GM21723 (cell line): ENCODE measurements around the gene MACROH2A1.
A peak's percentile ranks its signal among the peaks of the same experiment; 100 is the strongest.
"Not testable (repeated sequence)": the region's sequence is repeated elsewhere in the genome, so short reads cannot be mapped to it uniquely, and the experiment has no call there.

Source experiments
- ATAC-seq: cut with Tn5 transposase; IDR thresholded peaks from one replicate; pipeline ENCODE4 v1.9.1; 2021; ENCODE audit warnings: mild to moderate bottlenecking, moderate library complexity; ENCODE audit not compliant: unreplicated experiment

Gene MACROH2A1

DNA sequence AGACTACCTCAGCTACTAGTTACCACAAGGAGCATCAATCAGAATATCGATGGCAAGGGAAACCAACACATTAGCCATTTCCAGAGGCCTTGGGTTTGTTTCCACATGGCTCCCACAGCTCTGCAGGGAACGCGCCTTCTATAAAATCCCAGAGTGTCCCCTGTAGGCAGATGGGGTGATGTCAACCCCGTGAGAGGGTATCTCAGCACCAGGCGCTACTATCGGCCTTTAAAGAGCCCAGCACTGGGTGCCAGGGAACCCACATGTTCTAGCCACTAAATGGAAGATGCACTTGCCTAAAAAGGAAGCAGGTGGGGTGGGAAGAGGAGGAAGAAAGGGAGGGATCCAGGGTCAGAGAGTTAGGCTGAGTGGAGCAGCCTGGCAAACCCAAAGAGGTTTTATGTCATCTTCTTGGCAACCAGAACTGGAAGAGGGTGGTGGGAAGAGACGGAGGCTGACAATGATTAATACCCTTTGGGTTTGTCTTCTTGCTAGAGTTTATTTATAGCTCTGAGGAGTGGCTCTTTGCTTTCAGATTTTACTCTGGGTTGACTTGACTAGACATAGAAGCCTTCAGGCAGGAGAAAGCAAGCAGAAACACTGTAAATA lies 19.9 kb downstream of the MACROH2A1 start:
- no peak for ATAC-seq

DNA sequence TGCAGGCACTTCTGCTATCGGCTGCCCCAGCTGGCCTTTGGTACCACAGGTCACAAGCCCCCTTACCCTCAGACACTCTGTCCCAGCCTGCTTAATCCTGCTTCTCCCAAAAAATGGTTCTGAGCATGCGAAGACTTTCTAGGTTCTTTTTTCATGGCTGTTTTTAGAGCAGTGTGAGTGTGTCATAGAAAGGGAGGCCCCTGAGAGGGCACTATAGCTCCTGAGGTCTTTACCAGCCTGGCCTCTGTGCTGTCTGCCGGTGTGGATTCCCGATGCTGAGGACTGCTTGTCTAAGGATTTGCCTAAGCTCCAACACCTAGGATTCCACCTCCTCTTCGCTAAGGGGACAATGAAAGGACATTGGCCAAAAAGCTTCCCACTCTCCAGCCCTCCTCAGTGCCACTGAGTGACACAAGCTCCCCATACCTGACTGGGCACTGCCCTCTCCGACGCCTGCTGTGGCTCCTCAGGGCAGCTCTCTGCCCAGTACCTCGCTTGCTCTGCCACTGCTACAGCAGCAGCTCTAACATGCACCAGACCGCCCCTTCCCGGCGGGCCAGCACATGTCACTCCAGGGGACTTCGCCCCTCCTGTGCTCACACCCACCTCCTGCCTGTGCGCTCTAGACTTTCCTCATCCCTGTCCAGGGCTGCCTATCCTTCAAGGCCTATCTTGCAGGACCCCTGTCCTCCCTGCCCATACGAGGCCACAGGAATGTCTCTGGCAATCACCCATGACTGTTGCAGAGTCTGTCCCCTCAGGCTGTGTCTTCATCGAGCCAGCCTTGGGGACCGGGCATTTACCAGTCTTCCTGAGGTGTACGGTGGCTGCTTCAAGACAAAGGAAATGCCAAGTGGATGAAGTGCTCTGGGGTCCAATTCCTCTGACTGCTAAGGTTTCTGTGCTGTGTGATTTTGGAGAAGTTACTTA lies 21.0 kb downstream of the MACROH2A1 start:
- peak; percentile 23 for ATAC-seq

DNA sequence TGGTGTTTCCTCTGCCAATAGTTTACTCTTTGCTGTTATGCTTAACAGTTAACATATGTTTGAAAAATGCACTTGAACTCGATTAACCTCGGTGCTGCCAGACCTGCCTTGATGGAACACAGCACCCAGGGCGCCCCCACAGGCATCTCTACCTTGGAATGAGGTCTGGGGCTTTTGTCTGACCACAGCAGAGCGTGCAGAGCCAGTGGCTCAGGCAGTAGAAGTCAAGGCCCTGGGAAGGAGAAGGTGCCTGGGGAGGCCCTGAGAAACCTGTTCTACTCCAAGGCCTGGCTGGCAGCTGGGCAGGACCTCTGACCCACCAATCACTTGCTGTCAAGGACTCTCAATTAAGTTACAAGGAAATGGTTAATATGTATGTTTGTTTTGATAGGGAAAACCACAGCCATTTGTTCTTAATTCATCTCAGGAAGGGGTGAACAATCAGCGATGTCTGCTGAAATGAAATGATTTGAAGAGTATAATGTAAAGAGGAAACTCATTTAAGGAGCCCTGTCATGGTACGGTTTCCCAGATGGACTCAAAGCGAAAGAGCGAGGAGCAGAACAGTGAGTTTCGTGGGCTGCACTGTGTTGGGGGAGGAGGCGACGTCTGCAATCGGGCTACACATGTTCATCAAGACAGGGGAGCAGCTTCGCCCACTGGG lies 21.9 kb downstream of the MACROH2A1 start:
- peak; percentile 72 for ATAC-seq

DNA sequence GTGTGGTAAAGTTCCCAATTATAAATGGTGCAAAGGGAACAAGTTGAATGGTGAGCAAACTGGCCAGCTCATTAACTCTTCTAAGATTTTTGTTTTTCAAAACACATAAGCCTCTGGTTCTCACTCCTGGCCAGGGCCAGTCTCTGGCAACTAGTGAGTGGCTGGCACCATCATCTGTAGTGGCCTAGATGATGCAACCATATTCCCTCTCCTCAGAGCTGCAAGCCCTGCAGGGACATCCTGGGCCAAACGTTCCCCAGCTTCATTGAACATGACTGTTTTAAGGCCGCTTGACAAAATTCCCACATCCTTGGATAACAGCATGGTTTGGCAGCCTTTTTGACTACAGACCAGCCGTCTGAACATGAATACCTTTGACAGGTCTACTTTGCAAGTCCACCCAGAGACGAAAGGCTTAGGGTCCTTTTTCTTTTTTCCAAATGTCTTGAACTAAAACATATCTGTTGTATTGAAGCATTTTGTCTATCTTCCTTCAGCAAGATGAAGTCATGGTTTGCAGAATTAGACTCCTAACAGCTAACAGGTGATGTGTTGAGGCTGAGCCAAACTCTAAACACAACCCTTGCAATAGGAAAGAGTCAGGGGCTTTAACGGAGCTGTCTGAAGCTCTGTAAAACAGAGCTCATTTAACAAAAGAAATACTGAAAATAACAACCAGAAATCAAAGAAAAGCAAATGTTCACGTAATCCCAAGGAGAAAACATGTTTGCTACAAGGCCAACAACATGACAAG lies 23.8 kb downstream of the MACROH2A1 start:
- ATAC-seq: no peak

DNA sequence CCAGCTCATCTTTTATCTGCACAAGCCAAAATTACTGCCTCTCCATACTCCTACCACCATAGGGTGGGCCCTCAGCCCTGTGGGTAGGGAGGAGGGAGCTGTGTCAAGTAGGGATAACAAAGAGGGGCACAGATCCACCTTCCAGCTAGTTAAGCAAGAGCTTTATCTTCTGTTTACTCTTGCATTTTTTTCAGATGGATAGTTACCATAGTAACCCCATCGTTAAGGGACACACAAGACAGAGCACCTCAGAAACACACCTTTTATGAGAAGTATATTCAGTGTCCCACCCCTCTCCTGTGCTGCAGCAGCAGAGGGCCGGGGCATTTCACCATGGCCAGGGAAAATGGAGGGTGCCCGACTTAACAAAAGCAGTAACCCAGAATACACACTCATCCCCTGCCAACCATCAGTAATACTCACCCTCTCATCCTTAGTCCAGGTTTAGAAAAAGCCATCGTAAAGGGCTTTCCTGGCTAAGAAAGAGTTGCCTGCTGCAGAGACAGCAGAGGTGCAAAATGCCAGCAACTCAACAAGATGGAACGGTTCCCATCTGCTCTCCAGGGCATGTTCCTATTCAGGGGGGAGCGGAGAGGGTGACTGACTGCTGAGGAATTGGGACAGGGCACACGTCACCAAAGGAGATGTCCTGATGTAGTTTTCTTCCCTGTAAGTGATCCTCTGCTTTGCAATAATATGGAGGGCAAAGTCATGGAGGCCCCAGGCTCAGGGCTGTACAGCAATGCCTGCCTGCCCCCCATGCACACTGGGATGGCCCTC lies 25.1 kb downstream of the MACROH2A1 start:
- no peak for ATAC-seq

DNA sequence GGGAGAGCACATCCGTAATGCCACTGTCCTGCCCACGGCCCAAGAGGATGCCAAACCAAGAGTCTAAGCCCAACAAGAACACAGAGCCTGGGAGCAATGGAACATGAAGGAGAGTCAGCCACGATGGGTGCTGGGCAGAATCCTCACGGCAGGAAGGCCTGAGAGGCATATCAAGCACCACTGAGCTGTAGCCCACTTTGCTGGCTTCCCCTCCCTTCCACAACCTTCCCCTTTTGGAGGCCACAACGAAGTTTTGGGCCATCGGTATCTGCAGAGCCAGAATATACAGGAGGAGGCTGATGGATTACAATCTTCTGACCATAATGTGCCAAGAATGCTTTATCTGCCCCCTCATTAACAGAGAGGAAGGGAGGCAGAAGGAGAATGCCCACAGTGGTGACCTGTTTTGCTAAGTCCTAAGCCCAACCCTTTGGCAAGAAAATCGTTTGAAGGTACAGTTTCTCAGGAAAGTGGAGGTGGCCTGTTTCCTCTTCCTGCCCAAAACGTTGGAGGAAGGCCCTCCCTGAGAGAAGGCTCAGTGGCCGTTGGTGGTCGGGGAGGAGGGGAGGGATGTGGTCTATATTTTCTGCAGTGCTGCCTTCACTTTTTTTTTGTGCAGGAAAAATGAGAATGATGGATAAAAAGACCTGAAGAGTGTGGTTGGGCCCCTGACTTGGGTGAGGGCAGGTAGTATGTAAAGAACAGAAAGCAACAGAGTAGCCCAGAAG lies 26.2 kb downstream of the MACROH2A1 start:
- ATAC-seq: no peak

DNA sequence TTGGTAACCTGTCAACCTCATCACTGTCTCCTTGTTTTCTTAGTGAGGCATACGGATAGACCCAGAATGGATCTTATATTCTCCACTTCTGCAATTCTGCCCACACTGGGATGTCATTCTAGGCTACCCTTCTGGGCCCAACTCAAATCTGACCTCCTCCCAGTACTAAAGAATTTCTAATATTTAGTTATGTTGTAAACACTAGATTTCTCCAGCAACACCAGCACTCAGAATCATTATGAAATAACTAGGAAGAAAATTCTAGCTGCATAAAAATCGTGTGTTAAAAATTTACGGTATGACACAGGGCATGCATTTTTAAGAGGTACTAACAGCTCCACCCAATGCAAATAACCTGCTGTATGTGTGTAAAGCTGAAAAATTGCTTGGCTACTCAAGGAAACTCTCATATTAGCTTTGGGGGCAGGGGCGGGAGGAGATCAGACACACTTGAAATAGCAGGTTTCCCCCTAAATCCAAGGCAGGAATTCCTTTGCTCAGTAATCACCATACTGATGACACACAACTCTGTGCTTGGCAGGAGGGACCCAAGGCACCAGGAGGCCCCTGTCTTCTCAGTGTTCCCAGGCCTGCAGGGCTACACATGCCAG lies 27.3 kb downstream of the MACROH2A1 start:
- no peak for ATAC-seq

DNA sequence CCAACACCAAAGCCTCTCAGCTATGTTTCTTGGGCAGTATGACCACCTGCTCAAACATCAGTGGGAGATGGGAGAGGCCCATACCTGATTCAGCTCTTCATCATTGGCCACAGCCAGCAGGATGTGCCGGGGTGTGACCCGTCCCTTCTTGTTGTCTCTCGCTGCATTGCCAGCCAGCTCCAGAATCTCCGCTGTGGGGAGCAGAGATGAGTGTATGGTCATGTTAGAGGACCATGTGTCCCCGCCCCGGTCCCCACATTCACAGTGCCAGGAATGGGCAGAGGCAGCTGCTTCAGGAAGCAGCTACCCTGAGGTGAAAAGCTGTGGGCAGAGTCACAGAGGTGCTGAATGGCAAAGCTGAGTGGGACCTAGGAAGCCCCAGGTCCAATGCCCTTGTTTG lies 29.1 kb downstream of the MACROH2A1 start:
- ATAC-seq: no peak

DNA sequence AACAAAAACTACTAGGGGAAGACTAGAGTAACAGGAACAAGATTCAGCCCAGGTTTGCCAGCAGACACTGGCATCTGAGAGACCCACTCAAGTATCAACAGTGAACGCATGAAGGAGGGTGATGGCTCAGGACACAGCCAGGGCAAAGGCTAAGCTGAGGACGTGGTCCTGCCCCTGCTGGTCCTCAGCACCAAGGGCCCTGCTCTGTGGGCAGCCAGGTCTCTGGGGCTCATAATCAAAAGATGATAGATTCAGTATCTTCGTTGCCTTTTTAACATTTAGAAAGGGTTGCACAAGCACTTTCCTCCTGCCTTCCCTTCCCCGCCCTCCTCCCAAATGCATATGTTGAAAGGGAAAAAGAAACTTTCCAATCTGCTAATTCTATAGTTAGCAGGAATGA lies 31.5 kb downstream of the MACROH2A1 start:
- ATAC-seq: no peak

DNA sequence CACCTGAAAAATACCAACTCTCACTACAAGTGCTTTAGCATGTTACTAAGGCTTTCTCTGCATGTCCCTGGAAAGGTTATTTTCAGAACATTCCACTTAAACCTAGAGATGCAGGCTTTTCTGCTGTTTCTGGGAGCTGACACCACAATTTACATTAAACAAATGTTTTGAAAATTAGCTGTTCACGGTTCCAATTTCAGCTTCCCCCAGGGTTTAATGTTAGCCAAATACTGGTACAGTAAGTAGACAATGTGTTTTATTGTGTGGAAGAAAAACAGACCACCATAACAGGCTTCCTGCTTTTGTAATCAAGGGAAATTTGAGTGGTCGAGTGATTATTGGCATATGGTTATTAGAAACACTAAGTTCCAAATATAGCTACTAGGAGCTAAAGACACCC lies 32.0 kb downstream of the MACROH2A1 start:
- ATAC-seq: no peak

DNA sequence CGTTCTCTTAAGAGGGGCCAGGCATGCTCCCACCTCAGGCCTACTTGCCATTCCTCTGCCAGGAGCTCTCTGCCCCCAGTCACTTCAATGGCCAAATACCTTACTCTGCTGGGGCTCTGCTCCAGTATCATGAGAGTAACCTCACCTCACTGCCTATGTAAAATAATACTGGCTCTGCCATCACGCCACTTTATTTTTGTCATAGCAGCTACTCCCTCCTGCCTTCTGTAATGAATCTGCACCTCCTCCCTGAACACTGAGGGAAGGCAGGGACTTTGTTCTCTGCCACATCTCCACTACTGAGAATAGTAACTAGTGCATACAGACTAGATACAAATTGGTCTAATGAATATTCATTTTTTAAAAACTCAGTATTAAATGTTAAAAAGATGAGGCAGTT lies 33.8 kb downstream of the MACROH2A1 start:
- ATAC-seq: no peak

DNA sequence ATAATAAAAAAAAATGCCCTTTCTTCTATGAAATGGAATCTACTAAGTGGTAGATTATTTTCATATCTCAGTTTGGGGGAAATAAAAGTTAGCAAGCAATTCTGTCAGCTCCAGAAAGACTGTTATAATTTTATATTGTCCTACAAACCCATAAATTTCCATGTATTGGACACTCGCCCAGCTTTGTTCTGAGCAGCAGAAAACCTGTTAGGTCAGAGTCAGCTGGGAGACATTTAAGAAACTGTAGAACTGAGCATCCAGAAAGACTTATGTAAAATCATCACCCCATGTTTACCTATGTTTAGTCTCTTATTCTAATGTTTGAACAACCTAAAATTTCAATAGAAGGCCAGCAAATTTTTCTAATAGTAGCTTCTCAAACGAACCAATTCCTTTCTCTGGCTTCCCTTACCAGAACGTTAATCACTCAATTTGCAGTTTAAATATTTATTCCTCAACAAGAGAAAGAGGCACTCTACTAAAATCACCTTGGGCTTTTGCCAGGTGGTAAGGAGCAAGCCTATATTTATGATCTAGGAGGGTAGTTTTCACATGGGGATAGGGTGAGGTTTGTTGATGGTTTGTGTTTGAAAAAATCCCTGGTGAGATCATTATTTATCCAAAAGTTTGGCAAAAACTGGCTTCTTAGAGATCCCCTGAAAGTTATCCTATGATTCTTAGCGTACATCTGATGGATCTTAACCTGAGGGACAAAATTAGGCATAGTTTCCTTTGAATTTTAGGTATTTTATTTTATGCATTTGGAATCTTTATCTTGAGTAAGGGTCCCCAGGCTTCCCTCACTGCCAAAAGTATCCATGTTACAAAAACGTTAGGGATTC lies 34.4 kb downstream of the MACROH2A1 start:
- ATAC-seq: no peak

DNA sequence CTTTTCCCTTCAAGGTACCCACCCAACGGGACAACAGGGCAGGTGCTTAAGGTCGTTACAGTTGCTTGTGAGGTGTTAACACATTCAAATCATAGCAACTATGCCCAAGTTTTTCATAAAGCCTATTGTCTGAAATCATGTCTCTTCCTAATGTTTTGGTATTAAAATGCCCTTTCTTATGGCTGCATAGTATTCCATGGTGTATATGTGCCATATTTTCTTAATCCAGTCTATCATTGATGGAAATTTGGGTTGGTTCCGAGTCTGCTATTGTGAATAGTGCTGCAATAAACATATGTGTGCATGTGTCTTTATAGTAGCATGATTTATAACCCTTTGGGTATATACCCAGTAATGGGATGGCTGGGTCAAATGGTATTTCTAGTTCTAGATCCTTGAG lies 35.7 kb downstream of the MACROH2A1 start:
- not testable (repeated sequence) for ATAC-seq

DNA sequence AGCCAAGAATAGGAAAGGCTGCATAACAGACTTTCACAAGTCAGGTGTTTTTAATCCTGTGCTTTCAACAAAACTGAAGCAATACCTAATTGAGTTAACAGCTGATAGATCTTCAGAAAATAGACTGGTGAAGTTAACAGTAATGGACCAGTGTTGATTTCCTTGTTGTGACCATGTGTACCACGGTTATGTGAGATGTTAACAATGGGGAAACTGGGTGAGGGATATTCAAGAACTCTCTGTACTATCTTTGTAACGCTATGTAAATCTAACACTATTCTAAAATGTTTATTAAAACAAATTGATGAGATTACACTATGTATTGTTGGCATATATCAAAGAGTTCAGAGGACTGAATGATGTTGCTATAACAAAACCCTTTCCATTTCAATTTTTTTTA lies 36.9 kb downstream of the MACROH2A1 start:
- no peak for ATAC-seq

DNA sequence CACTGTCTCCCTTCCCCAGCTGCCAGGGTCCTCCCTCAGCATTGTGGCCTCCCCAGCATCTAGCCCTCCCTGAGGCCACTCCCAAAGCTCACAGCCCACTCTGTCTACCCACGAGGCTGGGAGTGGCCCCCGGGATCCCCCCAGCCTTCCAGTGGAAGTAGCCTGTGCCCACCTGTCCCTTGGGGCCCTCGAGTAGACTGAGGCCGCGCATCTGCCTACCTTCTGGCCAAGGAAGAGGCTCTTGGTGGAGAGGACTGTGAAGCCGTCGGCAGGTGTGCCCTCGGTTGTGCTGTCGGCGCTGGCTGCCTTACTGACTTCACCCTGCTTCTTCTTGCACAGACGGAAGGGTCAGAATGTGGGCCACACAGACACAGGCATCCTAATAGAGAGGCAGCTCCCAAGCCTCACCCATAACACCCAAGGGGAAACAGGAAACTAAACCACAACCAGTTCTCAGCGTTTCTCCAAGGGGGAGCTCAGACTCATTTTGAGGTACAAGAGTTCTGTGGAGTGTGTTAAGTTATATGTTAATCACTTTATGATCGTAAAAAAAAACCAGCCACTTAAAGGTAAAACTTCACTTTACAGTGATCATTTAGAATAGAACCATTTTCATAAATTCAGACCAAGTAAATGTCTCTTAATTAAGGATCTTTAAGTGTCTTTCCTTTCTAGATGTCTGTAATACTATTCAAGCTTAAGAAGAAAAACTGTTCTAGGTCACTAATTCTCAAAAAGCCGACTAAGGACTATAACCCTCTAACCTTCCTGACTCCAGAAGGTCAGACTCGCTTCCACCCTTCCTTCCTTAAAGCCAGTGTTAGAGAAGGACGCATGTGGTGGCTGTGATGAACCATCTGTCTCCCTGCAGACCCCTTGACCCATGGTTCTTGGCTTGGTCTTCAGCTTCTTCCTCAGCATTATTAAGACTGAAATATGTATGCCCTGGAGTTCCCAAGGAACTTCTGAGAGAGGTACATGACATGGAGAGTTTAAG lies 38.5 kb downstream of the MACROH2A1 start:
- ATAC-seq: no peak

DNA sequence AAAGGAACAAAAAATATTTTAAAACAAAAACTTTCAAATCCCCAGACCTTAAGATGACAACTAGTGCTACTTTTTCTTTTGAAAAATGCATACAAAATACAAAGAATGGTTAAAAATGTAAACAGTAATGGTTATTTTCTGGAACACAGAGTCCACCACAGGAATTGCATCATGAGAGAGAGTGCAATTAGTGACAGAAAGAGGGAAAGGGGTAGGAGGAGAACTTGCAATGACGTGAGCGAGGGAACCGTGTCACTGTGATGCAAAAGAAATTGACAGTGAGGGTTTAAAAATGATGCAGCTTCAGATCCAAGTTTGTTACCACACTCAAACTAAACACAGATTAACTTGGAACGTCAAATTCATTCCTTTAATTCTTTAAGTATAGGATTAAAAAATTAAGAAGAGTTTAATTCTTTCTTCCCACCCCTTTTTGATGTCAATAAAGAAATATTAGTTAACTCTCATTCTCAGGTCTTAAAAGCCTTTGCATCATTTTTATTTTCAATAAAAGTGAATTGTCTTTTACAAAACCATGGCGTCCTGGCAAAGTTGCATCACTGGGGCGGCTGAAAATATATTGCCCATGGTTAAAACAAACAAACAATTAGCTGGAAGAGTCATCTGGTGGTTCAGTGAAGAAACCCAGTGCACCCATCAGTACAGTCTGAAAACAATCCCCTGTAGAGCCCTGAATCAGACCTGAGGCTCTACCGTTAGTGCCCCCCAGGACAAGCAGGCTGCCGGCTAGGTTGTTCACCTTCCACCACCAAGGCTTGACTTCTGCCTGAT lies 39.5 kb downstream of the MACROH2A1 start:
- no peak for ATAC-seq
